ENCODE results near the gene TENT4B.
"Not testable (repeated sequence)": the region's sequence is repeated elsewhere in the genome, so short reads cannot be mapped to it uniquely, and the experiment has no call there.

Gene TENT4B

GRCh38 chr16:50123417-50123816 is 29.7 kb upstream of the TENT4B start:
- no peak for TF ChIP-seq CTCF (IDR thresholded peaks at IDR 0.05; ENCODE audit: low read depth, low read length)
- no peak for DNase-seq (ENCODE audit: low read depth, low spot score)
- in situ Hi-C loops (cut with HindIII; ENCODE audit: low sequenced_read_pairs): no loop called here
- H3K4me3 ChIP-seq (ENCODE audit: low read depth, low read length): no peak overlapping the region

DNA sequence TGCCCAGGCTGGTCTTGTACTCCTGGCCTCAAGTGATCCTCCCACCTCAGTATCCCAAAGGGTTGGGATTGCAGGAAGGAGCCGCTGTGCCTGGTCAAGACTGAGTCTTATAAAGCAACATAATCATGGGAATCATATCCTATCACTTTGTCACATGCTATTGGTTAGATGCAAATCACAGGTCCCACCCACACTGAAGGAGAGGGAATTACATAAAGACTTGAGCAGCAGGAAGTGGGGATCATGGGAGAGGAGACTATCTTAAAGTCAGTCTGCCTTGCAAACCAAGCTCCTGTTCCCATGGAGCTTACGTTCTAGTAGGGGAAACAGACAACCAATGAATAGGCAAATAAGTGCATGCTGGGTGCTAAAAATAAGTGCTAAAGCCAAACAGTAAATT is 28.3 kb upstream of the TENT4B start:
- in situ Hi-C loops (cut with HindIII; ENCODE audit: low sequenced_read_pairs): no loop called here
- no peak overlapping the region for H3K4me3 ChIP-seq (ENCODE audit: low read depth, low read length)
- no peak for DNase-seq (ENCODE audit: low read depth, low spot score)
- TF ChIP-seq CTCF (IDR thresholded peaks at IDR 0.05; ENCODE audit: low read depth, low read length): no peak

GRCh38 chr16:50126183-50126582 is 26.9 kb upstream of the TENT4B start:
- DNase-seq (ENCODE audit: low read depth, low spot score): no peak
- no peak for TF ChIP-seq CTCF (IDR thresholded peaks at IDR 0.05; ENCODE audit: low read depth, low read length)
- H3K4me3 ChIP-seq (ENCODE audit: low read depth, low read length): no peak overlapping the region
- in situ Hi-C loops (cut with HindIII; ENCODE audit: low sequenced_read_pairs): no loop called here

DNA sequence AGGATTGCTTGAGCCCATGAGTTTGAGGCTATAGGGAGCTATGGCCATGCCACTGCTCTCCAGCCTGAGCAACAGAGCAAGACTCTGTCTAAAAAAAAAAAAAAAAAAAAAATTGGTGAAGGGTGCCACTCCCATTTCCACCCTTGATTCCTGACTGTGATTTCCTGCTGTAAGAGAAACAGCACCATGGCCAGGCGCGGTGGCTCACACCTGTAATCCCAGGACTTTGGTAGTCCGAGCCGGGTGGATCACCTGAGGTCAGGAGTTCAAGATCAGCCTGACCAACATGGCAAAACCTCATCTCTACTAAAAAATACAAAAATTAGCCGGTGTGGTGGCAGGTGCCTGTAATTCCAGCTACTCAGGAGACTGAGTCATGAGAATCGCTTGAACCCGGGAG is 20.5 kb upstream of the TENT4B start:
- DNase-seq (ENCODE audit: low read depth, low spot score); in situ Hi-C loops (cut with HindIII; ENCODE audit: low sequenced_read_pairs): not testable (repeated sequence)

DNA sequence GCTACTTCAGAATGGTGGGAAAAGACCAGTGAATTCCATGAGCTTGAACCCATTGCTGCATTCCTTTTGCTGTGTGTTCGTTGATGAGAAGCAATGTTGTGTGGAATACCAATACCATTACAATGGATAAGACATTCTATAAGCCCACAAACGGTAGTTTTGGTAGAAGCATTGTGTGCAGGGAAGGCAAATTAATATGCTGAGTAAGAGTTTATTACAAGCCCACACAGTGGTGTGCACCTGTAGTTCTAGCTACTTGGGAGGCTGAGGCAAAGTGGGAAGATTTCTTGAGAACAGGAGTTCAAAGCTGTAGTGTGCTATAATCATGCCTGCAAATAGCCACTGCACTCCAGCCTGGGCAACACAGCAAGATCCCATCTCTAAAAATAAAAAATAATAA is 19.9 kb upstream of the TENT4B start:
- TF ChIP-seq CTCF (IDR thresholded peaks at IDR 0.05; ENCODE audit: low read depth, low read length): no peak
- H3K4me3 ChIP-seq (ENCODE audit: low read depth, low read length): no peak overlapping the region

More for the DNA sequence above, 20.5 kb upstream of the TENT4B start:
- not testable (repeated sequence) for H3K4me3 ChIP-seq (ENCODE audit: low read depth, low read length)

GRCh38 chr16:50136399-50136798 is 16.7 kb upstream of the TENT4B start:
- in situ Hi-C loops (cut with HindIII; ENCODE audit: low sequenced_read_pairs): no loop called here
- no peak for TF ChIP-seq CTCF (IDR thresholded peaks at IDR 0.05; ENCODE audit: low read depth, low read length)
- DNase-seq (ENCODE audit: low read depth, low spot score): no peak
- no peak overlapping the region for H3K4me3 ChIP-seq (ENCODE audit: low read depth, low read length)

More for the DNA sequence above, 19.9 kb upstream of the TENT4B start:
- DNase-seq (ENCODE audit: low read depth, low spot score): no peak
- in situ Hi-C loops (cut with HindIII; ENCODE audit: low sequenced_read_pairs): no loop called here

GRCh38 chr16:50137268-50137667 is 15.8 kb upstream of the TENT4B start:
- in situ Hi-C loops (cut with HindIII; ENCODE audit: low sequenced_read_pairs): no loop called here
- DNase-seq (ENCODE audit: low read depth, low spot score): no peak
- no peak overlapping the region for H3K4me3 ChIP-seq (ENCODE audit: low read depth, low read length)
- no peak for TF ChIP-seq CTCF (IDR thresholded peaks at IDR 0.05; ENCODE audit: low read depth, low read length)
